Mucosa of descending colon (tissue), 3 donors: ENCODE measurements around the gene MINDY3. TPM values are rescaled to one million over a fixed set of nuclear protein-coding genes. Genes with fewer than 3 reads are reported as not detected.

Source experiments
- ATAC-seq: fragments of 200-7000 bp; cut with Tn5 transposase; one replicate; pipeline ENCODE4 v1.9.1; 2020; ENCODE audit warnings: mild to moderate bottlenecking, moderate library complexity
- DNase-seq, 3 donors: peaks; one replicate each; pipeline ENCODE4 v3.0.0-alpha.2; 2020
- H3K36me3 ChIP-seq: fragments of 200-600 bp; one replicate; pipeline ENCODE4 v1.8.0; 2021; ENCODE audit warnings: low read depth, mild to moderate bottlenecking
- H3K4me1 ChIP-seq: fragments of 200-600 bp; one replicate; pipeline ENCODE4 v1.8.0; 2021; ENCODE audit warnings: low read depth, mild to moderate bottlenecking
- H3K4me3 ChIP-seq: fragments of 200-600 bp; one replicate; pipeline ENCODE4 v1.8.0; 2021; ENCODE audit warnings: mild to moderate bottlenecking
- H3K9me3 ChIP-seq: fragments of 200-600 bp; one replicate; pipeline ENCODE4 v1.8.0; 2021; ENCODE audit warnings: mild to moderate bottlenecking
- intact Hi-C, 2 donors: fragments of 100-400 bp; cut with DNase I in 1 of 2; cut with micrococcal nuclease in 1 of 2; formaldehyde crosslinking; loops; one replicate each; pipeline versions ENCODE4 v1.11.0 to v1.11.1; 2022; cut with DNase I, micrococcal nuclease
- total RNA-seq, 3 donors: library from RNA; stranded (reverse); fragmentation: NEBNext Ultra II Directional in 2 of 3; extraction: Animal tissue kit (Norgen Biotek cat#: 25700) in 2 of 3; gene quantifications; one replicate each; pipeline versions ENCODE4 v1.2.1 to v1.2.4, GENCODE V29; 2021 to 2023
- TF ChIP-seq, protein P1 (sequence below): fragments of 200-600 bp; IDR thresholded peaks from one replicate; pipeline ENCODE4 v1.8.0; 2022; ENCODE audit warnings: antibody characterized with exemption, mild to moderate bottlenecking
- donor health status: DM: no; HTN: no; CAD: no; lungs with moderate emphysema.
- donor health status: DM: no; HTN: no; CAD: no.
- donor health status: DM: no; HTN: yes; CAD: no.

MINDY3 gene
- total RNA-seq, 3 donors from 2014 or later = 20.2 to 36.4 (median 28.4) TPM

DNA sequence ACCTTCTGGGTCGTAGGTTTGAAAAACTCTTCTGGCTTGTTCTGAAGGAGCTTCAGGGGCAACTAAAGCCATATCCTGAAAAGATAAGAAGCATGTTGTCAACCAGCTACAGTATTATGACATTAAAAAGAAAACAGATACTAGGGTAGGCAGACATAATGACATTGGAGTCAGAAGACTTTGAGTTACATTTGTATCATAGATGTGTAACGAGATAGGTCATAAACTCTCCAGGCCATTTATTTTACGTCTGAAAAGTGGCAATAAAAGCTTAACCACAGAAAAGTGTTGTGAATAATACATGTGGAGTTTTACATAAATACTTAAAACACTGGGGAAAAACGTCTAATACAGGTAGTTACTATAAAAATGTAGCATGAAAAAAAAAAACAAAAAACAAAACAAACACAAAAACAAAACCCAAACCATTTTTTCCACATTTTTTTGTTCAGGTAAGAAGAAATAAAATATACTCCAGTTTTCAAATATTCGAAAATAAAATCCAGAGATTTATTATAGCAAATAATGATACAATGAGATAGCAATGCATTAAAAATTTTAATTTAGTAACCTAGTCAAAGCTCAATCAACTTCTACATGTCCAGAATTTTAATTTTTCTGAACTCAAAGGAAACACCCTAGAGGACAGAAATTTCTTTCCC, 64.1 kb downstream of the MINDY3 start:
- intact Hi-C loops = no loop called here
- Histone ChIP-seq H3K9me3 (no peaks in the 10 kb centered on the region), H3K4me1 (peaks cover 16% of the 10 kb centered on the region), H3K4me3 (no peak overlapping the region), H3K36me3 (no peaks in the 10 kb centered on the region)
- TF ChIP-seq, protein P1, sequence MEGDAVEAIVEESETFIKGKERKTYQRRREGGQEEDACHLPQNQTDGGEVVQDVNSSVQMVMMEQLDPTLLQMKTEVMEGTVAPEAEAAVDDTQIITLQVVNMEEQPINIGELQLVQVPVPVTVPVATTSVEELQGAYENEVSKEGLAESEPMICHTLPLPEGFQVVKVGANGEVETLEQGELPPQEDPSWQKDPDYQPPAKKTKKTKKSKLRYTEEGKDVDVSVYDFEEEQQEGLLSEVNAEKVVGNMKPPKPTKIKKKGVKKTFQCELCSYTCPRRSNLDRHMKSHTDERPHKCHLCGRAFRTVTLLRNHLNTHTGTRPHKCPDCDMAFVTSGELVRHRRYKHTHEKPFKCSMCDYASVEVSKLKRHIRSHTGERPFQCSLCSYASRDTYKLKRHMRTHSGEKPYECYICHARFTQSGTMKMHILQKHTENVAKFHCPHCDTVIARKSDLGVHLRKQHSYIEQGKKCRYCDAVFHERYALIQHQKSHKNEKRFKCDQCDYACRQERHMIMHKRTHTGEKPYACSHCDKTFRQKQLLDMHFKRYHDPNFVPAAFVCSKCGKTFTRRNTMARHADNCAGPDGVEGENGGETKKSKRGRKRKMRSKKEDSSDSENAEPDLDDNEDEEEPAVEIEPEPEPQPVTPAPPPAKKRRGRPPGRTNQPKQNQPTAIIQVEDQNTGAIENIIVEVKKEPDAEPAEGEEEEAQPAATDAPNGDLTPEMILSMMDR = no peak
- ATAC-seq (peak; percentile 73), DNase-seq (no peak)

DNA sequence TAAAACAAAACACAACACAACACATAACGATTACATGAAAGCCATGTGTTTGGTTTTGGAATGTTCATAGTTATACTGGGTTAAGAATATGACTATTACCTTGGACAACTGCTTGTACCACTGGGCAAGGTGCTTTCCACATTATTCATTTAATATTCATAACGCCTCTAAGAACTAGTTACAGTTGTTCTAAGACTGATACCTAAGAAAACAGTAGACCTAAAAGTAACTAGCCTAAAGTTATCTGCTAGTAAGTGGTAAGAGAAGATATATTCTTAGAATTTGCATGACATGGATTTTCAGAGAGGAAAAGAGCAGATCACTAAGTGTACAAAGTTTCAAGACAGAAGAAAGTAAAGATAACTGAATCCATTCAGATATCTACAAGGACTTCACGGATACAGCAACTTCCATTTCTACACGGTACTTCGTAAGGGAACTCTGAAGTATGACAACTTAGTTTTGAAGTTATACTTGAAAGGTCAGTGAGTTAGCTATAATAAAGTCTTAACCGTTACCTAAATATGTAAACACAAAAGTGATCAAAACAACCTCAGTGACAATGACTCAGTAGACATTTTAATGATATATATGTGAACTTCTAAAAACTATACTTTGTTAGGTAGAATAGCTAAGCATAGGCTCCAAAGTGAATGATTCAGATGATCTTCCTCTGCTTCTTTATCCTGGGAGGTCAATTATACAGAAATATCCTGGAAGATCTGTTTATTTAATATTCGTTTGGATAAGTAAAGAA, 65.1 kb downstream of the MINDY3 start:
- Histone ChIP-seq H3K4me3 (no peak overlapping the region), H3K9me3 (no peaks in the 10 kb centered on the region), H3K4me1 (peaks cover 16% of the 10 kb centered on the region), H3K36me3 (no peaks in the 10 kb centered on the region)
- DNase-seq (no peak), ATAC-seq (no peak)
- TF ChIP-seq, protein P1 = no peak
- intact Hi-C loops = no loop called here

DNA sequence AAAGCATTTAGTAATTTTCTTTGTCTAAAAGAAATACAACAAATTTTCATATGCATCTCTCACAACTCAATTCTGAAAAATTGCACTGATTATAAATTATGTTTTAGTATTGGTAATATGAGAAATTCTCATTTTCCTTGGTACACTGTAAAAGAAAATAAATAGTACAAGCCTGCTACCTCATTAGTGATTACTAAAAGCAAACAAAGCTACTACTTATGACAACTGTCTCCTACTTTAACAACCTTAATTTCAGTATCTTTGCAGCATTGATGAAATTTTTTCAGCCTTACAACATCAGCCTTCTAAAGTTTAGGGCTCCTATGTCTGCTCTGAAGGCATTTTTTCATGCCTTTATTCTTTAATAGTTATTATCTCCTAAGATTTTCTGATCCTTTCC, 65.7 kb downstream of the MINDY3 start:
- Histone ChIP-seq H3K4me1 (peaks cover 16% of the 10 kb centered on the region), H3K4me3 (no peak overlapping the region), H3K9me3 (no peaks in the 10 kb centered on the region), H3K36me3 (no peaks in the 10 kb centered on the region)
- intact Hi-C loops = no loop called here
- ATAC-seq (no peak), DNase-seq (no peak)
- TF ChIP-seq, protein P1 = no peak

DNA sequence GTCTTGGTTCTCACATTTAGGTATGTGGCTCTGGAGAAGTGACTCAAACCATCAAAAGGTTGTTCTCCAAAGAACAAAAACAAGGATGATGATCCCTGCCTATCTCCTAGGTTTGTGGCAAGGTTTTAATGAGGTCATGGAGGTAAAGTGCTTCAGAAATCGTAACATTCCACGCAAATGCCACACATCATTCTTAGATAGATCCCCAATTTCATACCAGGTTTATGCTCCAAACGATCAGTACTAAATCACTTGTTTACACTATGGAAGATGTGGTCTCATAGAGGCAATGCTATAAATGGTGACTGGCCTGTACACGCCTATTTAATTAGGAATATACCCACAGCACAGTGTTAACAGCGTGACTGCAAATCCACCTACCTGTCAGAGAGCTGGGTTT, 66.6 kb downstream of the MINDY3 start:
- Histone ChIP-seq H3K4me1 (peaks cover 16% of the 10 kb centered on the region), H3K36me3 (no peaks in the 10 kb centered on the region), H3K9me3 (no peaks in the 10 kb centered on the region), H3K4me3 (no peak overlapping the region)
- DNase-seq = no peak
- ATAC-seq = no peak
- TF ChIP-seq, protein P1 = no peak
- intact Hi-C loops = no loop called here

DNA sequence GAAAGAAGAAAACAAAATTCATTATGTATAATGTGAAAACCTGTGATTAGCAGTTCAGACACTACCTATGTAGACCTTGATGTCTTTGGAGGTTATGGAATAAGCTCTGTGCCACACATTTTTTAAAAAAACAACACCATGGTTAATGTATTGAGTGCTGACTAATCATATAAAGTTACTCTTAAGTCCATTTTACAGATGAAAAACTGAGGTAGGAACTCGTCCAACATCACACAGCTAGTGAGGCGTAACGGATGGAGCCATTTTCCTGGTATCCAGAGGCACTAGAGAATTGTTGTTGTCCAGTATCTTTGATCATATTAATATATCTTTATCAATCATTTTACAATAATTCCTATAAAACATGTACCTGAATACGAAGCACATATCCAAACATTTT, 67.5 kb downstream of the MINDY3 start:
- Histone ChIP-seq H3K36me3 (no peaks in the 10 kb centered on the region), H3K4me1 (peaks cover 16% of the 10 kb centered on the region), H3K9me3 (no peaks in the 10 kb centered on the region), H3K4me3 (no peak overlapping the region)
- TF ChIP-seq, protein P1 = no peak
- DNase-seq = no peak
- intact Hi-C loops = no loop called here
- ATAC-seq = no peak
